Transverse colon (tissue), 4 donors: Measurements from ENCODE around the gene ADPRHL1.

Experiments used
- CTCF ChIP-seq, 5 experiments: fragments of 200-600 bp in 3 of 5; fragments of 450-650 bp in 2 of 5; sonication (generic) in 3 of 5; IDR thresholded peaks; 1 replicate in 2 of 5; 2 replicates in 3 of 5; pipeline ENCODE4 v1.5.1; 2016 to 2017; ENCODE audit warnings: antibody characterized with exemption in 5 of 5, inconsistent platforms in 3 of 5, mild to moderate bottlenecking in 2 of 5, moderate library complexity in 1 of 5
- POLR2A ChIP-seq: fragments of 450-650 bp; IDR thresholded peaks from one replicate; pipeline ENCODE4 v1.6.1; 2016; ENCODE audit warnings: antibody characterized with exemption, mild to moderate bottlenecking, moderate library complexity
- POLR2AphosphoS5 ChIP-seq, 3 donors: sonication (generic); formaldehyde crosslinking; IDR thresholded peaks; one replicate each; pipeline ENCODE4 v1.6.1; 2016; ENCODE audit warnings: antibody characterized with exemption in 3 of 3

- TF ChIP-seq CTCF (IDR thresholded peaks at IDR 0.05): no peak
- no peak for TF ChIP-seq POLR2AphosphoS5 (IDR thresholded peaks at IDR 0.05)
- no peak for TF ChIP-seq POLR2A
Measured at GRCh38 chr13:113466383-113466782, 13.1 kb upstream of the ADPRHL1 start.
